Retina (tissue), 1 donor: ENCODE data around the gene GSTO2.

ENCODE experiments used
- DNase-seq: peaks from one replicate; pipeline ENCODE4 v3.0.0-alpha.2; 2016

The GSTO2 gene

GRCh38 chr10:104327745-104328645 lies 59.0 kb downstream of the GSTO2 start:
- peak; percentile 92 for DNase-seq

- DNase-seq, result no peak
Observed at GRCh38 chr10:104328646-104328895, 59.6 kb downstream of the GSTO2 start.

GRCh38 chr10:104328896-104329710 lies 60.1 kb downstream of the GSTO2 start:
- DNase-seq, result peak; percentile 93

GRCh38 chr10:104329735-104330134 lies 60.8 kb downstream of the GSTO2 start:
- peak; percentile 40 for DNase-seq

- peak; percentile 28 for DNase-seq
Observed at GRCh38 chr10:104330168-104331110, 61.5 kb downstream of the GSTO2 start.

- peak; percentile 63 for DNase-seq
Observed at GRCh38 chr10:104331208-104331838, 62.3 kb downstream of the GSTO2 start.

- DNase-seq, result peak; percentile 30
Observed at GRCh38 chr10:104332243-104333031, 63.5 kb downstream of the GSTO2 start.

GRCh38 chr10:104333032-104333727 lies 64.2 kb downstream of the GSTO2 start:
- DNase-seq, result peak; percentile 70

- DNase-seq, result no peak
Observed at GRCh38 chr10:104333728-104334373, 64.9 kb downstream of the GSTO2 start.

- no peak for DNase-seq
Observed at GRCh38 chr10:104334561-104334960, 65.6 kb downstream of the GSTO2 start.

GRCh38 chr10:104334965-104335650 lies 66.1 kb downstream of the GSTO2 start:
- DNase-seq, result no peak

- peak; percentile 39 for DNase-seq
Observed at GRCh38 chr10:104336821-104337467, 68.0 kb downstream of the GSTO2 start.

- DNase-seq, result no peak
Observed at GRCh38 chr10:104337521-104337984, 68.6 kb downstream of the GSTO2 start.

- DNase-seq, result peak; percentile 94
Observed at GRCh38 chr10:104337985-104338735, 69.2 kb downstream of the GSTO2 start, which contains the start of gene ITPRIP. Gene ITPRIP (minus strand): TSS chr10:104338465. CDS start chr10:104316051, 22,414 bp downstream.

GRCh38 chr10:104339469-104340110 lies 70.6 kb downstream of the GSTO2 start:
- no peak for DNase-seq

- DNase-seq, result no peak
Observed at GRCh38 chr10:104340111-104340526, 71.1 kb downstream of the GSTO2 start.

GRCh38 chr10:104340641-104341040 lies 71.7 kb downstream of the GSTO2 start:
- DNase-seq, result no peak
